ENCODE results near the gene HCAR2. TPM values are rescaled to one million over a fixed set of nuclear protein-coding genes. Genes with fewer than 3 reads are reported as not detected.

The HCAR2 gene
- total RNA-seq, 1 experiment from 2014 or later = 0.18 TPM

DNA sequence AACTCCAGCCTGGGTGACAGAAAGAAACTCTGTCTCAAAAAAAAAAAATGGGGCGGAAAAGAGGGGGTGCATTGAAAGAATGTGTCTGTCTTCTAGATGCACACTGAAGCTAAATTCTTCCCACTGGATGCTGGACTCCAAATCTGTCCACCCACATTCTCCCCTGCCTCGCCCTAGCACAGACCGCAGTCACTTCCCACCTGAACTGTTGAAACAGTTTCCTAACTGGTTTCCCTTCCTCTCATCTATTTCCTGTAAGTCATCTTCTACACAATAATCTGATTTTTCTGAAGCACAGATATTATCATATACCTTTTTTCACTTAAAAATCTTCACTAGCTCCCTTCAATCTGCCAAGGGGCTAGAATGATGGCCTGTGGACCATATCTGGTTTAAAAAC lies 29.0 kb upstream of the HCAR2 start:
- intact Hi-C loops (cut with micrococcal nuclease; ENCODE audit: unreplicated experiment) = no loop called here
- Histone ChIP-seq H3K27me3 (replicated peaks; ENCODE audit: control insufficient read depth, insufficient read depth, low read length) (no peaks in the 10 kb centered on the region), H3K36me3 (ENCODE audit: control insufficient read depth, insufficient read depth, low read length) (no peaks in the 10 kb centered on the region), H3K4me3 (ENCODE audit: low read depth, low read length) (no peak overlapping the region), H3K4me1 (peaks cover 27% of the 10 kb centered on the region), H3K9me3 (no peaks in the 10 kb centered on the region)
- CTCF ChIA-PET = no interaction called here
- DNase-seq = no peak
- Mint-ChIP-seq H3K4me1 (ENCODE audit: low read depth, unreplicated experiment) (no peaks in the 10 kb centered on the region), H3K27ac (ENCODE audit: unreplicated experiment) (no peak overlapping the region), H3K9me3 (ENCODE audit: unreplicated experiment) (no peaks in the 10 kb centered on the region), H3K36me3 (ENCODE audit: insufficient read depth, unreplicated experiment) (no peaks in the 10 kb centered on the region), H3K4me3 (ENCODE audit: unreplicated experiment) (no peak overlapping the region), H3K27me3 (ENCODE audit: insufficient read depth, unreplicated experiment) (no peaks in the 10 kb centered on the region)
- TF ChIP-seq, protein P1, sequence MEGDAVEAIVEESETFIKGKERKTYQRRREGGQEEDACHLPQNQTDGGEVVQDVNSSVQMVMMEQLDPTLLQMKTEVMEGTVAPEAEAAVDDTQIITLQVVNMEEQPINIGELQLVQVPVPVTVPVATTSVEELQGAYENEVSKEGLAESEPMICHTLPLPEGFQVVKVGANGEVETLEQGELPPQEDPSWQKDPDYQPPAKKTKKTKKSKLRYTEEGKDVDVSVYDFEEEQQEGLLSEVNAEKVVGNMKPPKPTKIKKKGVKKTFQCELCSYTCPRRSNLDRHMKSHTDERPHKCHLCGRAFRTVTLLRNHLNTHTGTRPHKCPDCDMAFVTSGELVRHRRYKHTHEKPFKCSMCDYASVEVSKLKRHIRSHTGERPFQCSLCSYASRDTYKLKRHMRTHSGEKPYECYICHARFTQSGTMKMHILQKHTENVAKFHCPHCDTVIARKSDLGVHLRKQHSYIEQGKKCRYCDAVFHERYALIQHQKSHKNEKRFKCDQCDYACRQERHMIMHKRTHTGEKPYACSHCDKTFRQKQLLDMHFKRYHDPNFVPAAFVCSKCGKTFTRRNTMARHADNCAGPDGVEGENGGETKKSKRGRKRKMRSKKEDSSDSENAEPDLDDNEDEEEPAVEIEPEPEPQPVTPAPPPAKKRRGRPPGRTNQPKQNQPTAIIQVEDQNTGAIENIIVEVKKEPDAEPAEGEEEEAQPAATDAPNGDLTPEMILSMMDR (IDR thresholded peaks at IDR 0.05; ENCODE audit: insufficient read depth in 1 of 2, low read depth in 1 of 2, low read length in 1 of 2, severe bottlenecking in 1 of 2, unreplicated experiment in 1 of 2) = no peak
- POLR2A ChIA-PET = no interaction called here
- BruUV-seq (replicated peaks) = no TSS peak

DNA sequence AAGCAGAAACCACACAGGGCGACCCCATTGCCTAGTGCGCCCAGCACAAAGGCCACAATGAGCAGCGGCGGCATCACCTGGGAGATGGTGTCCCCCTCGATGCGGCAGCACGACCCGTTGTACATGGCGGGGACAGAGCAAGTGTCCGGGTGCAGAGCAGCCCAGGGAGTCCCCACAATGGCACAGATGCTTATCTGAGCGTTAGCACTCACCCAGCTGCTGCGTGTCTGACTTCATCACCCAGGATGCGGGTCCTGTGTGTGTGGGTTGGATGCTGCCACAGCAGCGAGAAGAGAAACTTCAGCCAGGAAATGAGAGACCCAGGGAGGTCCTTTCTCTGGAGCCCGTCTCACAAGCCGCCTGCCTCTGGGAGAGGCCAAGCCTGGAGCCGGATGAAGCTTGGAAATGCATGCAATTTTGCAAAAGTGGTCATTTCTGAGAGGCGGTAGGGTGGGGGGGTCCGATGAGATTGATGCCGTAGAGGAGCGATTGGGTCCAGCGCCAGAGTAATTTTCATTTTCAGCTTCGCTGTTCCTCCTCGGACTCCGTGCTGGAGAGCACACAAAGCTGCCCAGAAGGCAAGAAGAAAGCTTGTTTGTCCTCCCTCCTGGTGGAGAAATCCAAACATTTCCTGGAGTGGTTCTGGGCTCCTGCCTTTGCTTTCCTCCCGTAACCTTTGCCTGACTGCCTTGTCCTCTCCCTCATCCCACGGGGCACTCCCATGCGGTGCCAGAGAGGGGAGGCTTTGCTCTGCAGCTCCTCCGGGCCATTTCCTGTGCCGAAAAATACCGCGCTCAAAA lies 27.3 kb upstream of the HCAR2 start, which contains the start of gene HCAR1:
Gene HCAR1 (minus strand): TSS at position 630 of the 800 bp plus-strand sequence. CDS start 505 bp downstream, at position 125.
- no peaks in the 10 kb centered on the region for H3K36me3 Mint-ChIP-seq (ENCODE audit: insufficient read depth, unreplicated experiment)
- Histone ChIP-seq H3K4me1 (peaks cover 43% of the 10 kb centered on the region), H3K27me3 (replicated peaks; ENCODE audit: control insufficient read depth, insufficient read depth, low read length) (no peaks in the 10 kb centered on the region), H3K9me3 (no peaks in the 10 kb centered on the region), H3K4me3 (ENCODE audit: low read depth, low read length) (peak within 1 kb of the TSS; percentile 47), H3K36me3 (ENCODE audit: control insufficient read depth, insufficient read depth, low read length) (no peaks in the 10 kb centered on the region)
- TF ChIP-seq, protein P1 (IDR thresholded peaks at IDR 0.05; ENCODE audit: insufficient read depth in 1 of 2, low read depth in 1 of 2, low read length in 1 of 2, severe bottlenecking in 1 of 2, unreplicated experiment in 1 of 2) = no peak
- peak within 1 kb of the TSS; percentile 81 for H3K27ac Mint-ChIP-seq (ENCODE audit: unreplicated experiment)
- H3K27me3 Mint-ChIP-seq (ENCODE audit: insufficient read depth, unreplicated experiment) = no peaks in the 10 kb centered on the region
- peaks cover 10% of the 10 kb centered on the region for H3K4me1 Mint-ChIP-seq (ENCODE audit: low read depth, unreplicated experiment)
- no peaks in the 10 kb centered on the region for H3K9me3 Mint-ChIP-seq (ENCODE audit: unreplicated experiment)
- H3K4me3 Mint-ChIP-seq (ENCODE audit: unreplicated experiment) = peak within 1 kb of the TSS; percentile 90
- CTCF ChIA-PET = interaction anchor here (0.6 to 1.1 kb wide), 3 partner anchors 80 to 553 kb away, joined by 4 to 9 read pairs (median 7); no protein-coding TSS in a partner anchor
- DNase-seq = peak; percentile 50 to 51
- BruUV-seq (replicated peaks) = TSS peak; percentile 26
- POLR2A ChIA-PET = no interaction called here
- intact Hi-C loops (cut with micrococcal nuclease; ENCODE audit: unreplicated experiment) = loop anchor here (2.0 kb wide), 1 partner anchor 52 kb away; no protein-coding TSS in a partner anchor

DNA sequence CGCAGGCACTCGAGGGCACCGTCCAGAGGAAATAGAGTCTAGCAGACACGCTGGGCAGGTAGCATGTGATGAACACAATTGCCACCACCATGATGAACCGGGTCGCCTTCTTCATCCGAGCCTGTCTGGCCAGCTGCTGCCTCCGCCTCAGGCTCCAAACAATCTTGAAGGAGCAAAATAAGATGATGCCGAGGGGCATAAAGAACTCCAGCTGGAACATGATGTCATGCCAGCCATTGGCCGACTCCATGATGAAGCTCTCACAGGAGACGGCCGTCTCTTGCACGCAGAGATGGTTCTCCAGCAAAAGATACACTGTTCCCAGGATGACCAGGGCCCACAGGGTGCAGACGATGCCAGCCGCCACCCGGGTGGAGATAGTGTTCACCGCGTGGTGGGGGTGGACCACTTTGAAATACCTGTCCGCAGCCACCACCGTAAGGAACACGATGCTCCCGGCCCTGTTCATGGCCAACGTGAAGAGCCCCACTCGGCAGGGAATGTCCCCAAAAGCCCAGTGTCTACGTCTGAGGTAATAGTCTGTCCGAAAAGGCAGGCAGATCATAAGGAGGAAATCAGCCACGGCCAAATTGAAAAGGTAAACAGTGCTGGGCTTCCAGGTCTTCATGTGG lies 26.5 kb upstream of the HCAR2 start:
- Histone ChIP-seq H3K27me3 (replicated peaks; ENCODE audit: control insufficient read depth, insufficient read depth, low read length) (no peaks in the 10 kb centered on the region), H3K4me1 (peaks cover 50% of the 10 kb centered on the region), H3K36me3 (ENCODE audit: control insufficient read depth, insufficient read depth, low read length) (no peaks in the 10 kb centered on the region), H3K9me3 (no peaks in the 10 kb centered on the region), H3K4me3 (ENCODE audit: low read depth, low read length) (peak overlapping the region; percentile 47)
- BruUV-seq (replicated peaks) = no TSS peak
- DNase-seq = no peak
- ChIA-PET CTCF (interaction anchor here (1.1 kb wide), 1 partner anchor 92 kb away, joined by 7 read pairs; no protein-coding TSS in a partner anchor), POLR2A (no interaction called here)
- intact Hi-C loops (cut with micrococcal nuclease; ENCODE audit: unreplicated experiment) = loop anchor here (2.0 kb wide), 1 partner anchor 51 kb away; no protein-coding TSS in a partner anchor
- TF ChIP-seq, protein P1 (IDR thresholded peaks at IDR 0.05; ENCODE audit: insufficient read depth in 1 of 2, low read depth in 1 of 2, low read length in 1 of 2, severe bottlenecking in 1 of 2, unreplicated experiment in 1 of 2) = no peak
- H3K27me3 Mint-ChIP-seq (ENCODE audit: insufficient read depth, unreplicated experiment) = no peaks in the 10 kb centered on the region
- no peaks in the 10 kb centered on the region for H3K9me3 Mint-ChIP-seq (ENCODE audit: unreplicated experiment)
- H3K27ac Mint-ChIP-seq (ENCODE audit: unreplicated experiment) = peak overlapping the region; percentile 81
- peaks cover 10% of the 10 kb centered on the region for H3K4me1 Mint-ChIP-seq (ENCODE audit: low read depth, unreplicated experiment)
- H3K4me3 Mint-ChIP-seq (ENCODE audit: unreplicated experiment) = peak overlapping the region; percentile 90
- H3K36me3 Mint-ChIP-seq (ENCODE audit: insufficient read depth, unreplicated experiment) = no peaks in the 10 kb centered on the region
